HUES48 (cell line): ENCODE measurements around the gene FCN2.

Experiments
- H3K27ac ChIP-seq: one replicate; pipeline ENCODE4 v1.7.0; 2013; ENCODE audit warnings: low read depth, low read length, inconsistent platforms
- H3K27me3 ChIP-seq: 2 replicates; pipeline ENCODE4 v1.6.1; 2013; ENCODE audit warnings: mild to moderate bottlenecking, low read length; ENCODE audit not compliant: control insufficient read depth, insufficient read depth
- H3K36me3 ChIP-seq: 2 replicates; pipeline ENCODE4 v1.6.1; 2013; ENCODE audit warnings: low read length; ENCODE audit not compliant: control insufficient read depth, insufficient read depth
- H3K4me1 ChIP-seq: 2 replicates; pipeline ENCODE4 v1.6.1; 2013; ENCODE audit warnings: mild to moderate bottlenecking, low read length; ENCODE audit not compliant: control insufficient read depth, insufficient read depth
- H3K4me3 ChIP-seq: 2 replicates; pipeline ENCODE4 v1.5.1; 2013; ENCODE audit warnings: mild to moderate bottlenecking, low read depth, low read length
- H3K9ac ChIP-seq: 2 replicates; pipeline ENCODE4 v1.6.1; 2013; ENCODE audit warnings: mild to moderate bottlenecking, low read depth, low read length, moderate library complexity
- H3K9me3 ChIP-seq: 2 replicates; pipeline ENCODE4 v1.6.1; 2013; ENCODE audit warnings: low read length; ENCODE audit not compliant: control insufficient read depth, insufficient read depth

The FCN2 gene

DNA sequence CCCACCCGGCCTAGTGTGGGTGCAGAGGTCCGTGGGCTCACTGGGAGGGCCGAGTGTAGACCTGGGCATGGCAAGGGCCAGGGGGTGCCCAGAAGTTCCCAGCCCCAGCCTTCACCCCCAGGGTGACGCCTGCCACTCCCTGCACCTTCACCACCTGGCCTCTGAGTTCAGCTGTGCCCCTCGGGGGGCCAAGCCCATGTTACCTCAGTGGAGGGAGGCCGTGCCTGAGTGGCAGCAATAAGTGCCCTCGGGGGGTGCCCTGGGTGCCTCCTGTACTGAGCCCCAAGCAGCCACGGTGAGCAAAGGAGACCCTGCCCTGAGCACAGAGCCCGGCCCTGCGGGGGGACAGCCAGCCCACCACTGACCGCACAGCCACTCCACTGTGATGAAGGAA, 10.3 kb upstream of the FCN2 start:
- Histone ChIP-seq H3K9ac (no peak overlapping the region), H3K4me3 (no peak overlapping the region), H3K27ac (no peak overlapping the region), H3K9me3 (no peaks in the 10 kb centered on the region), H3K36me3 (no peaks in the 10 kb centered on the region), H3K4me1 (no peaks in the 10 kb centered on the region), H3K27me3 (no peaks in the 10 kb centered on the region)

DNA sequence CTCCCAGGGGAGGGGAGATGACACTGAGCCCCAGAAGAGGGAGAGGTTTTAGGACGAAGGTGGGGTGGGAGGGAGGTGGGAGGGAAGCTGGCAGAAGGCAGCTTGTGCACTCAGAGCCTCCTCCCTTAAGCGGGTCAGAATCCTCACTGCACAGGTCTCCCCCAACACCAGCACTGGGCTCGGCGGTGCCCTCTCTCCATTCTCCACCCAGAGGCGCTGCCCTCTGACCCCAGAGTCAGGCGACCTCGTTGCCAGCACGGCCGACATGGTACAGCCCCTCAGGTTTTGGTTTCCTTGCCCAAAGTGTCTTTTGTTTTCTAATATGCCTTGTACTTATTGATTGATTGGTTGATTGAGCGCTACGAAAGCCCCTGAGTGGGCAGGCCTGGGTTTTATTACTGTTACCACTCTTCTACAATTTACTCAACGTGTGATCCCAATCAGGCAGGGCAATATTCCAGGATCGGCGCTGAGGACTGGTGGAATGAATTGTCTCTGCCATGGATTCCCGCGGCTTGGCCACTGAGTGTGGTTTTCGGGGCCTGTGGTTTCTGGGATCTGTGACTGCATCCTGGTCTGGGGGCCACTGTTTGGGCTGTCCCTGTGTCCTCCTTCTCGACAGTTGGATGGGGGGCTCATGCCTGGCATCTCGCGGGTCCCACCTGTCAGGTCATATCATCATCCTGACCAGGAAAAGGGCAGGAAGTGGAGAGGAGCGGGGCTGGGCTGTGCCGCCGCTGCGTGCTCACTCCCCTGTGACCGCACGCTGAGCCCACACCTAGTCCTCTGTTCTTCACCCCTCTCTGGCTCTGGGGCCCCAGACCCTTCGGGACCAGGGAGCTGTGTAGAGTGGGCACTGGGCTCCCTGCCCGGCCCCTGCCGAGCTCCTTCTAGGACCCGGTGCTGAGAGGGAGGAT, 9.6 kb upstream of the FCN2 start:
- no peaks in the 10 kb centered on the region for H3K36me3 ChIP-seq
- no peak overlapping the region for H3K27ac ChIP-seq
- no peaks in the 10 kb centered on the region for H3K9me3 ChIP-seq
- H3K4me1 ChIP-seq = no peaks in the 10 kb centered on the region
- H3K9ac ChIP-seq = no peak overlapping the region
- H3K27me3 ChIP-seq = no peaks in the 10 kb centered on the region
- H3K4me3 ChIP-seq = no peak overlapping the region

DNA sequence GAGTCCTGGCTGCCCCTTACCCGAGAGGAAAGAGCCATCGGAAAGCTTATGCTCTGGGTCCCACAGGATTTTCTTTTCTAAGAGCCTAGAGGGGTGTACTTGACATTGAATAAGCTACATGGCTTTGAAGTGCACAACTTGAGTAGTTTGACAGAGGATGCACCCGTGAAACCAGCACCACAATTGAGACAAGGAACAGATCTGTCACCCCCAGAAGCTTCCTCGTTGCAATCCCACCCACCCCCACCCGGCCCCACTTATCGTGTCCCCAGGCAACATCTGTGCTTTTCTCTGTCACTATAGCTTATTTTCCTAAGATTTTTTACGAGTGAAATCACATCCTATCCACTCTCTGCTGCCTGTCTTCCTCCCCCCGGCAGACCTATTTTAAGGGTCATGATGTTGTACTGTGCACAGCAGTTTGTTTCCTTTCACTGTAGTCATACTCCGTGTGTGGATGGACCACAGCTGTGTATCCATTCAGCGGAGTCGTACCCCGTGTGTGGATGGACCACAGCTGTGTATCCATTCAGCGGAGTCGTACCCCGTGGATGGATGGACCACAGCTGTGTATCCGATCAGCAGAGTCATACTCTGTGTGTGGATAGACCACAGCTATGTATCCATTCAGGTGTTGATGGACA, 8.8 kb upstream of the FCN2 start:
- H3K9ac ChIP-seq = no peak overlapping the region
- H3K4me3 ChIP-seq = no peak overlapping the region
- no peaks in the 10 kb centered on the region for H3K27me3 ChIP-seq
- H3K4me1 ChIP-seq = no peaks in the 10 kb centered on the region
- H3K36me3 ChIP-seq = no peaks in the 10 kb centered on the region
- no peaks in the 10 kb centered on the region for H3K9me3 ChIP-seq
- no peak overlapping the region for H3K27ac ChIP-seq

- Histone ChIP-seq H3K27ac (no peak overlapping the region), H3K9me3 (no peaks in the 10 kb centered on the region), H3K4me3 (no peak overlapping the region), H3K27me3 (no peaks in the 10 kb centered on the region), H3K9ac (no peak overlapping the region), H3K4me1 (no peaks in the 10 kb centered on the region), H3K36me3 (no peaks in the 10 kb centered on the region)
Measured at GRCh38 chr9:134872482-134873231, 8.0 kb upstream of the FCN2 start.

- no peaks in the 10 kb centered on the region for H3K27me3 ChIP-seq
- H3K36me3 ChIP-seq = no peaks in the 10 kb centered on the region
- H3K27ac ChIP-seq = no peak overlapping the region
- no peak overlapping the region for H3K4me3 ChIP-seq
- H3K4me1 ChIP-seq = no peaks in the 10 kb centered on the region
- H3K9ac ChIP-seq = no peak overlapping the region
- no peaks in the 10 kb centered on the region for H3K9me3 ChIP-seq
Measured at GRCh38 chr9:134875371-134875770, 5.2 kb upstream of the FCN2 start.

- H3K27ac ChIP-seq = no peak overlapping the region
- no peaks in the 10 kb centered on the region for H3K4me1 ChIP-seq
- no peak overlapping the region for H3K4me3 ChIP-seq
- H3K9me3 ChIP-seq = no peaks in the 10 kb centered on the region
- no peaks in the 10 kb centered on the region for H3K27me3 ChIP-seq
- H3K36me3 ChIP-seq = no peaks in the 10 kb centered on the region
- no peak overlapping the region for H3K9ac ChIP-seq
Measured at GRCh38 chr9:134877541-134877940, 3.1 kb upstream of the FCN2 start.

GRCh38 chr9:134879664-134880483, 736 bp upstream of the FCN2 start:
- Histone ChIP-seq H3K36me3 (no peaks in the 10 kb centered on the region), H3K4me3 (no peak overlapping the region), H3K4me1 (no peaks in the 10 kb centered on the region), H3K27me3 (no peaks in the 10 kb centered on the region), H3K9ac (no peak overlapping the region), H3K27ac (no peak overlapping the region), H3K9me3 (no peaks in the 10 kb centered on the region)

GRCh38 chr9:134881313-134881670, 682 bp downstream of the FCN2 start:
- Histone ChIP-seq H3K4me3 (no peak overlapping the region), H3K36me3 (no peaks in the 10 kb centered on the region), H3K27me3 (no peaks in the 10 kb centered on the region), H3K9ac (no peak overlapping the region), H3K9me3 (no peaks in the 10 kb centered on the region), H3K27ac (no peak overlapping the region), H3K4me1 (no peaks in the 10 kb centered on the region)

GRCh38 chr9:134882204-134882785, 1.7 kb downstream of the FCN2 start:
- Histone ChIP-seq H3K36me3 (no peaks in the 10 kb centered on the region), H3K27me3 (no peaks in the 10 kb centered on the region), H3K4me3 (no peak overlapping the region), H3K27ac (no peak overlapping the region), H3K9me3 (no peaks in the 10 kb centered on the region), H3K9ac (no peak overlapping the region), H3K4me1 (no peaks in the 10 kb centered on the region)

DNA sequence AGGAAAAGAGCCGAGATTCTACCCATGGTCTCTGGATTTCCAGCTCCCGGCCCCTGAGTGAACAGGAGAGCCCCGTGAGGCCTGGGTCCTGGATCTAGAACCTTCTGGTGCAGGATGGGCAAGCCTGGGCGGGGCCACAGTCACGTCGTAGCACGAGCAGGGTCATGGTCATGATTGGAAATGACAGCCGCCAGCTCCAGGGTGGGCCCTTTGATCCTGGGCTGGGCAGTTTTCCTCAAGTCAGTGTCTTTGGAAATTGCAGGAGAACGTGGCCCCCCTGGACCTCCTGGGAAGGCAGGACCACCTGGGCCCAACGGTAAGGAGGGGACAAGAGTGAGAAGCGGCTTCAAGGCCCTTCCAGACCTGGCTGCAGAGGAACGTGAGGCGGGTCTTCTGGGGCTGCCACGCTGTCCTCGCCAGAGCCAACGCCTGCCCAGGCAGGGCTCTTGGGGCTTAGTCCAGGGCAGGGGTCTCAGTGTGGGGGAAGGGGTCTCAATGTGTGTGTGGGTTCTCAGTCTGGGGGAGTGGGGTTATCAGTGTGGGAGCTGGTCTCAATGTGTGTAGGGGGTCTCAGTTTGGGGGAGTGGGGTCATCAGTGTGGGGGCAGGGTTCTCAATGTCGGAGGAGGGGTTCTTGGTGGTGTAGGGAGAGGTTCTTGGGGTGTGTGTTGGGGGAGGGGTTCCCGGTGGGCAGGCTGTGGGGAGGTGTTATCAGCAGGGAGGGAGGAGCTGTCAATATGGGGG, 2.6 kb downstream of the FCN2 start:
- no peak overlapping the region for H3K27ac ChIP-seq
- H3K9ac ChIP-seq = no peak overlapping the region
- no peaks in the 10 kb centered on the region for H3K4me1 ChIP-seq
- H3K4me3 ChIP-seq = no peak overlapping the region
- H3K36me3 ChIP-seq = no peaks in the 10 kb centered on the region
- no peaks in the 10 kb centered on the region for H3K9me3 ChIP-seq
- no peaks in the 10 kb centered on the region for H3K27me3 ChIP-seq
